GM12875 (cell line): ENCODE results near the gene PRMT2.

Experiments
- H3K4me3 ChIP-seq: one replicate; pipeline ENCODE4 v1.5.1; 2011; ENCODE audit warnings: low read depth, low read length, control low read depth
- CTCF ChIP-seq: IDR thresholded peaks from 2 replicates; pipeline ENCODE4 v1.5.1; 2011; ENCODE audit warnings: low read depth, mild to moderate bottlenecking, control low read depth, inconsistent platforms, low read length, moderate library complexity, borderline replicate concordance; ENCODE audit not compliant: insufficient read depth

The PRMT2 gene

GRCh38 chr21:46635324-46636180 lies at the start of gene PRMT2:
Gene PRMT2, plus strand, starts transcription at chr21:46635674. Its CDS starts 1,278 bp downstream, at chr21:46636952.
- TF ChIP-seq CTCF = no peak
- H3K4me3 ChIP-seq = peak within 1 kb of the TSS; percentile 100

- no peak for TF ChIP-seq CTCF
- H3K4me3 ChIP-seq = no peak overlapping the region
These were observed 41.2 kb upstream of the PRMT2 start for GRCh38 chr21:46594276-46594675.

GRCh38 chr21:46596201-46596600 lies 39.3 kb upstream of the PRMT2 start:
- H3K4me3 ChIP-seq = no peak overlapping the region
- no peak for TF ChIP-seq CTCF

GRCh38 chr21:46597031-46597430 lies 38.4 kb upstream of the PRMT2 start:
- no peak for TF ChIP-seq CTCF

GRCh38 chr21:46597896-46598343 lies 37.6 kb upstream of the PRMT2 start:
- TF ChIP-seq CTCF = no peak
- no peak overlapping the region for H3K4me3 ChIP-seq

More at GRCh38 chr21:46597031-46597430, 38.4 kb upstream of the PRMT2 start:
- no peak overlapping the region for H3K4me3 ChIP-seq

GRCh38 chr21:46598581-46599572 lies 36.6 kb upstream of the PRMT2 start:
- TF ChIP-seq CTCF = no peak
- no peak overlapping the region for H3K4me3 ChIP-seq
